ENCODE data around the gene RP2. TPM values are rescaled to one million over a fixed set of nuclear protein-coding genes. Genes with fewer than 3 reads are reported as not detected.
A peak's percentile ranks its signal among the peaks of the same experiment; 100 is the strongest.

Gene RP2
- total and polyA plus RNA-seq, 4 donors, result 3.2 to 11.5 (median 7.3) TPM

- Histone ChIP-seq H3K36me3 (ENCODE audit: control insufficient read depth in 4 of 4, insufficient read depth in 3 of 4, low read depth in 1 of 4, low read length in 3 of 4) (no peaks in the 10 kb centered on the region), H3K9ac (ENCODE audit: low read depth in 1 of 2, low read length in 2 of 2) (no peak overlapping the region), H3K4me3 (ENCODE audit: low read depth in 1 of 3, low read length in 3 of 3) (no peak overlapping the region), H3K27ac (ENCODE audit: low read depth in 1 of 2, low read length in 2 of 2) (peak overlapping the region; percentile 37 to 79), H3K4me1 (ENCODE audit: control insufficient read depth in 4 of 4, insufficient read depth in 4 of 4, low read length in 3 of 4) (peaks cover 0 to 9% (median 6%) of the 10 kb centered on the region in 4 donors), H3K27me3 (ENCODE audit: control insufficient read depth in 4 of 4, insufficient read depth in 4 of 4, low read length in 3 of 4) (no peaks in the 10 kb centered on the region), H3K9me3 (ENCODE audit: control insufficient read depth in 4 of 4, low read length in 3 of 4) (no peaks in the 10 kb centered on the region)
- TF ChIP-seq YY1 (IDR thresholded peaks at IDR 0.05) (peak; percentile 71), CTCF (IDR thresholded peaks at IDR 0.05; ENCODE audit: low read depth, low read length, missing input control) (no peak), ZBTB33 (IDR thresholded peaks at IDR 0.05) (peak; percentile 10), HNF4A (conservative IDR thresholded peaks at IDR 0.05) (peak; percentile 5 to 10), TAF1 (conservative IDR thresholded peaks at IDR 0.05) (no peak), NR2F2 (IDR thresholded peaks at IDR 0.05) (no peak), FOXA2 (IDR thresholded peaks at IDR 0.05) (no peak), RAD21 (IDR thresholded peaks at IDR 0.05) (peak in 1 of 2 donors; percentile 6), GABPA (IDR thresholded peaks at IDR 0.05 in 1 of 2, conservative IDR thresholded peaks at IDR 0.05 in 1 of 2) (no peak), JUND (IDR thresholded peaks at IDR 0.05) (peak in 1 of 2 donors; percentile 57), FOXA1 (IDR thresholded peaks at IDR 0.05) (no peak), HNF4G (IDR thresholded peaks at IDR 0.05) (no peak), SP1 (IDR thresholded peaks at IDR 0.05) (peak; percentile 51)
- TF ChIP-seq, protein P1, sequence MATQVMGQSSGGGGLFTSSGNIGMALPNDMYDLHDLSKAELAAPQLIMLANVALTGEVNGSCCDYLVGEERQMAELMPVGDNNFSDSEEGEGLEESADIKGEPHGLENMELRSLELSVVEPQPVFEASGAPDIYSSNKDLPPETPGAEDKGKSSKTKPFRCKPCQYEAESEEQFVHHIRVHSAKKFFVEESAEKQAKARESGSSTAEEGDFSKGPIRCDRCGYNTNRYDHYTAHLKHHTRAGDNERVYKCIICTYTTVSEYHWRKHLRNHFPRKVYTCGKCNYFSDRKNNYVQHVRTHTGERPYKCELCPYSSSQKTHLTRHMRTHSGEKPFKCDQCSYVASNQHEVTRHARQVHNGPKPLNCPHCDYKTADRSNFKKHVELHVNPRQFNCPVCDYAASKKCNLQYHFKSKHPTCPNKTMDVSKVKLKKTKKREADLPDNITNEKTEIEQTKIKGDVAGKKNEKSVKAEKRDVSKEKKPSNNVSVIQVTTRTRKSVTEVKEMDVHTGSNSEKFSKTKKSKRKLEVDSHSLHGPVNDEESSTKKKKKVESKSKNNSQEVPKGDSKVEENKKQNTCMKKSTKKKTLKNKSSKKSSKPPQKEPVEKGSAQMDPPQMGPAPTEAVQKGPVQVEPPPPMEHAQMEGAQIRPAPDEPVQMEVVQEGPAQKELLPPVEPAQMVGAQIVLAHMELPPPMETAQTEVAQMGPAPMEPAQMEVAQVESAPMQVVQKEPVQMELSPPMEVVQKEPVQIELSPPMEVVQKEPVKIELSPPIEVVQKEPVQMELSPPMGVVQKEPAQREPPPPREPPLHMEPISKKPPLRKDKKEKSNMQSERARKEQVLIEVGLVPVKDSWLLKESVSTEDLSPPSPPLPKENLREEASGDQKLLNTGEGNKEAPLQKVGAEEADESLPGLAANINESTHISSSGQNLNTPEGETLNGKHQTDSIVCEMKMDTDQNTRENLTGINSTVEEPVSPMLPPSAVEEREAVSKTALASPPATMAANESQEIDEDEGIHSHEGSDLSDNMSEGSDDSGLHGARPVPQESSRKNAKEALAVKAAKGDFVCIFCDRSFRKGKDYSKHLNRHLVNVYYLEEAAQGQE (IDR thresholded peaks at IDR 0.05), result no peak
- TF ChIP-seq, protein P2, sequence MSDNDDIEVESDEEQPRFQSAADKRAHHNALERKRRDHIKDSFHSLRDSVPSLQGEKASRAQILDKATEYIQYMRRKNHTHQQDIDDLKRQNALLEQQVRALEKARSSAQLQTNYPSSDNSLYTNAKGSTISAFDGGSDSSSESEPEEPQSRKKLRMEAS (IDR thresholded peaks at IDR 0.05), result no peak
- 39% methylated on average over 7 of the region's 7 CpGs for WGBS
- DNase-seq (ENCODE audit: low spot score), result no peak
Measured at GRCh38 chrX:46791927-46792809, 44.7 kb upstream of the RP2 start.
